DND-41 (cell line): ENCODE measurements around the gene TRNAU1AP.

Experiments
- ATAC-seq: fragments of 200-7000 bp; cut with Tn5 transposase; 3 replicates; pipeline ENCODE4 v1.9.1; 2021; ENCODE audit warnings: low read depth; ENCODE audit not compliant: insufficient read depth
- DNase-seq: peaks from one replicate; pipeline ENCODE4 v3.0.0-alpha.2; 2020
- H2AFZ ChIP-seq: 2 replicates; pipeline ENCODE4 v1.6.0; 2012; ENCODE audit warnings: low read depth, low read length
- H3K27ac ChIP-seq: 2 replicates; pipeline ENCODE4 v1.5.1; 2012; ENCODE audit warnings: low read length, inconsistent platforms
- H3K27me3 ChIP-seq: fragments of 200-600 bp; sonication (generic); 2 replicates; pipeline ENCODE4 v1.6.0; 2012; ENCODE audit warnings: low read length, mild to moderate bottlenecking, inconsistent platforms; ENCODE audit not compliant: insufficient read depth, poor library complexity
- H3K36me3 ChIP-seq: 2 replicates; pipeline ENCODE4 v1.5.1; 2012; ENCODE audit warnings: low read length, inconsistent platforms; ENCODE audit not compliant: insufficient read depth
- H3K4me1 ChIP-seq: 2 replicates; pipeline ENCODE4 v1.5.1; 2012; ENCODE audit warnings: mild to moderate bottlenecking, low read length; ENCODE audit not compliant: insufficient read depth
- H3K4me2 ChIP-seq: 2 replicates; pipeline ENCODE4 v1.6.0; 2012; ENCODE audit warnings: mild to moderate bottlenecking, moderate library complexity, low read length, inconsistent platforms; ENCODE audit not compliant: insufficient read depth
- H3K4me3 ChIP-seq, 2 experiments: fragments of 200-600 bp in 1 of 2; shearing (Covaris generic) in 1 of 2; 2 replicates each; pipeline ENCODE4 v1.5.1; 2012 to 2016; ENCODE audit warnings: inconsistent platforms in 2 of 2, low read length in 2 of 2, mild to moderate bottlenecking in 2 of 2, low read depth in 1 of 2, moderate library complexity in 1 of 2
- H3K79me2 ChIP-seq: 2 replicates; pipeline ENCODE4 v1.6.0; 2012; ENCODE audit warnings: low read length, inconsistent platforms; ENCODE audit not compliant: insufficient read depth
- H3K9ac ChIP-seq: 2 replicates; pipeline ENCODE4 v1.6.0; 2012; ENCODE audit warnings: low read depth, mild to moderate bottlenecking, inconsistent platforms, low read length, moderate library complexity
- H3K9me3 ChIP-seq: 2 replicates; pipeline ENCODE4 v1.5.1; 2012; ENCODE audit warnings: low read length, moderate library complexity, mild to moderate bottlenecking, inconsistent platforms; ENCODE audit not compliant: insufficient read depth, severe bottlenecking
- H4K20me1 ChIP-seq: 2 replicates; pipeline ENCODE4 v1.6.0; 2012; ENCODE audit warnings: low read length; ENCODE audit not compliant: insufficient read depth
- CTCF ChIP-seq: IDR thresholded peaks from 2 replicates; pipeline ENCODE4 v1.5.1; 2012; ENCODE audit warnings: borderline replicate concordance, low read length, moderate library complexity, mild to moderate bottlenecking; ENCODE audit not compliant: poor library complexity, severe bottlenecking; ENCODE audit errors: extremely low read depth
- EZH2 ChIP-seq: IDR thresholded peaks from 3 replicates; pipeline ENCODE4 v1.6.1; 2012; ENCODE audit warnings: borderline replicate concordance, low read depth, mild to moderate bottlenecking, moderate library complexity, low read length, inconsistent platforms; ENCODE audit not compliant: severe bottlenecking

The TRNAU1AP gene

GRCh38 chr1:28530456-28530855 lies 22.4 kb upstream of the TRNAU1AP start:
- no peak overlapping the region for H3K4me2 ChIP-seq
- no peaks in the 10 kb centered on the region for H3K9me3 ChIP-seq
- no peak for DNase-seq
- no peaks in the 10 kb centered on the region for H3K27me3 ChIP-seq
- no peak overlapping the region for H2AFZ ChIP-seq
- no peak overlapping the region for H3K27ac ChIP-seq
- H3K9ac ChIP-seq: no peak overlapping the region
- H3K36me3 ChIP-seq: peaks cover 64% of the 10 kb centered on the region
- H3K4me1 ChIP-seq: no peaks in the 10 kb centered on the region
- peaks cover 40% of the 10 kb centered on the region; the same call in 1 of the 2 replicates for H4K20me1 ChIP-seq
- peaks cover 54% of the 10 kb centered on the region for H3K79me2 ChIP-seq
- TF ChIP-seq EZH2 (no peak), CTCF (no peak)
- ATAC-seq: no peak
- no peak overlapping the region for H3K4me3 ChIP-seq

- H3K27me3 ChIP-seq: no peaks in the 10 kb centered on the region
- peaks cover 21% of the 10 kb centered on the region; the same call in 1 of the 2 replicates for H4K20me1 ChIP-seq
- H3K27ac ChIP-seq: no peak overlapping the region
- no peaks in the 10 kb centered on the region for H3K9me3 ChIP-seq
- H3K4me1 ChIP-seq: no peaks in the 10 kb centered on the region
- TF ChIP-seq EZH2: no peak
- TF ChIP-seq CTCF: no peak
- H2AFZ ChIP-seq: no peak overlapping the region
- H3K4me3 ChIP-seq: no peak overlapping the region
- H3K36me3 ChIP-seq: peaks cover 79% of the 10 kb centered on the region
- H3K9ac ChIP-seq: no peak overlapping the region
- DNase-seq: no peak
- ATAC-seq: no peak
- H3K4me2 ChIP-seq: no peak overlapping the region
- peaks cover 15% of the 10 kb centered on the region for H3K79me2 ChIP-seq
These were observed 18.2 kb upstream of the TRNAU1AP start for GRCh38 chr1:28534671-28535070.

- no peak for TF ChIP-seq EZH2
- TF ChIP-seq CTCF: no peak
- no peak overlapping the region for H3K9ac ChIP-seq
- H3K4me1 ChIP-seq: no peaks in the 10 kb centered on the region
These were observed 17.7 kb upstream of the TRNAU1AP start for GRCh38 chr1:28535180-28535579.

More at GRCh38 chr1:28535180-28535579, 17.7 kb upstream of the TRNAU1AP start:
- H3K36me3 ChIP-seq: peaks cover 74% of the 10 kb centered on the region
- no peak overlapping the region for H2AFZ ChIP-seq
- peaks cover 16% of the 10 kb centered on the region; the same call in 1 of the 2 replicates for H4K20me1 ChIP-seq
- H3K79me2 ChIP-seq: peaks cover 10% of the 10 kb centered on the region
- no peak overlapping the region for H3K27ac ChIP-seq
- H3K9me3 ChIP-seq: no peaks in the 10 kb centered on the region
- ATAC-seq: no peak
- no peaks in the 10 kb centered on the region for H3K27me3 ChIP-seq
- no peak overlapping the region for H3K4me2 ChIP-seq
- no peak overlapping the region for H3K4me3 ChIP-seq
- DNase-seq: no peak
